ENCODE measurements around the gene SCG3. TPM values are rescaled to one million over a fixed set of nuclear protein-coding genes. Genes with fewer than 3 reads are reported as not detected.

Gene SCG3
- total RNA-seq, 1 donor = not detected

- DNase-seq (ENCODE audit: low read depth) = no peak
- no peak overlapping the region for H3K4me3 ChIP-seq (ENCODE audit: low read depth, low read length)
- TF ChIP-seq CTCF (IDR thresholded peaks at IDR 0.05; ENCODE audit: insufficient read depth, low read depth, low read length) = no peak
These were observed 86.7 kb downstream of the SCG3 start for GRCh38 chr15:51768018-51768417.

Other genes starting within 250 kb of the SCG3 start
- 35.1 and 56.1 TPM in 2 replicates for gene DMXL2, start 58.7 kb upstream of the SCG3 start, total RNA-seq
- 5.2 and 10.8 TPM in 2 replicates for gene LYSMD2, start 56.2 kb downstream of the SCG3 start, total RNA-seq
- gene TMOD2, start 70.1 kb downstream of the SCG3 start, total RNA-seq = 5.2 and 7.3 TPM in 2 replicates
- 56.0 and 100 TPM in 2 replicates for gene TMOD3, start 148.2 kb downstream of the SCG3 start, total RNA-seq